CD14-positive monocyte (primary cell): ENCODE results near the gene CAMK1D. TPM values are rescaled to one million over a fixed set of nuclear protein-coding genes. Genes with fewer than 3 reads are reported as not detected.

ENCODE experiments used
- DNase-seq, 3 donors: peaks; one replicate each; pipeline ENCODE4 v3.0.0-alpha.2; 2011 to 2022
- H2AFZ ChIP-seq: 2 replicates; pipeline ENCODE4 v1.6.0; 2012; ENCODE audit warnings: mild to moderate bottlenecking, low read depth, low read length, inconsistent platforms; ENCODE audit not compliant: insufficient read depth, poor library complexity, severe bottlenecking
- H3K27ac ChIP-seq, 2 donors: 1 replicate in 1 of 2; 2 replicates in 1 of 2; pipeline ENCODE4 v1.5.1; 2012 to 2013; ENCODE audit warnings: low read length in 2 of 2, control low read depth in 1 of 2, inconsistent platforms in 1 of 2, low read depth in 1 of 2, mild to moderate bottlenecking in 1 of 2
- H3K27me3 ChIP-seq, 2 donors: one replicate each; pipeline versions ENCODE4 v1.6.0 to v1.6.1; 2011 to 2013; ENCODE audit warnings: low read length in 2 of 2; ENCODE audit not compliant: control insufficient read depth in 2 of 2, insufficient read depth in 2 of 2
- H3K36me3 ChIP-seq, 2 donors: replicated peaks in 1 of 2; 1 replicate in 1 of 2; 2 replicates in 1 of 2; pipeline versions ENCODE4 v1.5.1 to v1.6.1; 2012 to 2013; ENCODE audit warnings: low read length in 2 of 2, control low read depth in 1 of 2, inconsistent platforms in 1 of 2, mild to moderate bottlenecking in 1 of 2; ENCODE audit not compliant: insufficient read depth in 2 of 2, control insufficient read depth in 1 of 2
- H3K4me1 ChIP-seq, 2 donors: 1 replicate in 1 of 2; 2 replicates in 1 of 2; pipeline versions ENCODE4 v1.5.1 to v1.6.1; 2012 to 2013; ENCODE audit warnings: low read length in 2 of 2, control low read depth in 1 of 2, inconsistent platforms in 1 of 2, mild to moderate bottlenecking in 1 of 2, moderate library complexity in 1 of 2; ENCODE audit not compliant: insufficient read depth in 2 of 2, control insufficient read depth in 1 of 2
- H3K4me2 ChIP-seq: replicated peaks from 2 replicates; pipeline ENCODE3; 2012; ENCODE audit warnings: low read length, moderate library complexity, mild to moderate bottlenecking; ENCODE audit not compliant: poor library complexity, severe bottlenecking; ENCODE audit errors: extremely low read depth
- H3K4me3 ChIP-seq, 3 experiments: fragments of 200-600 bp in 1 of 3; sonication (generic) in 1 of 3; replicated peaks in 1 of 3; 1 replicate in 2 of 3; 2 replicates in 1 of 3; pipeline ENCODE4 v1.5.1; 2011 to 2013; ENCODE audit warnings: low read length in 3 of 3, mild to moderate bottlenecking in 3 of 3, control low read depth in 2 of 3, low read depth in 2 of 3, inconsistent platforms in 1 of 3, moderate library complexity in 1 of 3
- H3K79me2 ChIP-seq: 2 replicates; pipeline ENCODE4 v1.6.0; 2012; ENCODE audit warnings: mild to moderate bottlenecking, control low read depth, inconsistent platforms, low read length, moderate library complexity; ENCODE audit not compliant: insufficient read depth
- H3K9ac ChIP-seq: 2 replicates; pipeline ENCODE4 v1.6.0; 2017; ENCODE audit warnings: low read length, mild to moderate bottlenecking; ENCODE audit not compliant: insufficient read depth, poor library complexity, severe bottlenecking
- H3K9me3 ChIP-seq, 2 donors: replicated peaks in 1 of 2; 1 replicate in 1 of 2; 2 replicates in 1 of 2; pipeline versions ENCODE4 v1.5.1 to v1.6.1; 2012 to 2013; ENCODE audit warnings: low read length in 2 of 2, control low read depth in 1 of 2; ENCODE audit not compliant: control insufficient read depth in 1 of 2, insufficient read depth in 1 of 2
- H4K20me1 ChIP-seq: 2 replicates; pipeline ENCODE4 v1.6.0; 2012; ENCODE audit warnings: mild to moderate bottlenecking, low read length, control low read depth, moderate library complexity; ENCODE audit not compliant: insufficient read depth
- H3K27ac Mint-ChIP-seq, 7 donors: one replicate each; pipeline ENCODE4 v1.8.0; 2020; ENCODE audit warnings: mild to moderate bottlenecking in 7 of 7, mixed read lengths in 7 of 7, moderate library complexity in 6 of 7, inconsistent platforms in 2 of 7
- H3K27me3 Mint-ChIP-seq, 3 donors: one replicate each; pipeline ENCODE4 v1.8.0; 2021 to 2022; ENCODE audit warnings: low read depth in 3 of 3, mild to moderate bottlenecking in 3 of 3, mixed read lengths in 3 of 3, moderate library complexity in 3 of 3, inconsistent platforms in 1 of 3
- H3K36me3 Mint-ChIP-seq, 2 donors: one replicate each; pipeline ENCODE4 v1.8.0; 2020; ENCODE audit warnings: mixed read lengths in 2 of 2, inconsistent platforms in 1 of 2, mild to moderate bottlenecking in 1 of 2
- H3K4me1 Mint-ChIP-seq: one replicate; pipeline ENCODE4 v1.8.0; 2020; ENCODE audit warnings: mild to moderate bottlenecking, mixed read lengths
- H3K4me3 Mint-ChIP-seq, 2 donors: one replicate each; pipeline ENCODE4 v1.8.0; 2020; ENCODE audit warnings: mild to moderate bottlenecking in 2 of 2, mixed read lengths in 2 of 2, moderate library complexity in 1 of 2
- H3K9me3 Mint-ChIP-seq, 7 donors: one replicate each; pipeline ENCODE4 v1.8.0; 2020 to 2022; ENCODE audit warnings: mixed read lengths in 7 of 7, mild to moderate bottlenecking in 6 of 7, moderate library complexity in 6 of 7, inconsistent platforms in 2 of 7
- CTCF ChIP-seq: fragments of 200-600 bp; IDR thresholded peaks from one replicate; pipeline ENCODE4 v1.8.0; 2022; ENCODE audit warnings: antibody characterized with exemption, mild to moderate bottlenecking
- WGBS: methylation state at CpG from one replicate; pipeline ENCODE4 v1.1.5; 2013; ENCODE audit warnings: missing lambda C conversion rate; ENCODE audit not compliant: insufficient coverage; 5-methylcytosine and 5-hydroxymethylcytosine counted together
- intact Hi-C, 2 donors: fragments of 100-400 bp; cut with micrococcal nuclease; formaldehyde crosslinking; loops; one replicate each; pipeline versions ENCODE4 v1.15.0 to v1.15.1; 2023
- polyA plus RNA-seq, 3 donors: library from polyadenylated mRNA; depleted of rRNA in 1 of 3; unstranded in 2 of 3; stranded (reverse) in 1 of 3; fragments of 300-500 nt in 2 of 3; fragments of >200 nt in 1 of 3; fragmentation: Illumina TruSeq in 2 of 3; gene quantifications; 1 replicate in 2 of 3; 2 replicates in 1 of 3; pipeline ENCODE4 v1.2.3, GENCODE V29; 2012 to 2021

The CAMK1D gene
- polyA plus RNA-seq, 3 donors, result 6.7 to 11.8 (median 7.1) TPM

- intact Hi-C loops, result no loop called here
- Histone ChIP-seq H3K4me2 (peak overlapping the region; percentile 37), H2AFZ (no peak overlapping the region), H4K20me1 (peaks cover 74% of the 10 kb centered on the region), H3K4me1 (peaks cover 13 to 16% of the 10 kb centered on the region in 2 donors), H3K27ac (peak overlapping the region in 1 of 2 donors; percentile 45), H3K79me2 (no peaks in the 10 kb centered on the region), H3K9ac (no peak overlapping the region), H3K27me3 (peaks cover 6 to 15% of the 10 kb centered on the region in 2 donors), H3K4me3 (peak overlapping the region in 2 of 3 experiments; percentile 20 to 36), H3K36me3 (no peaks in the 10 kb centered on the region), H3K9me3 (no peaks in the 10 kb centered on the region)
- peaks cover 0 to 2% (median 0%) of the 10 kb centered on the region in 7 donors for H3K9me3 Mint-ChIP-seq
- TF ChIP-seq CTCF, result no peak
- WGBS, result 49% methylated on average over 14 of the region's 18 CpGs
- peak; percentile 79 to 93 (median 86) for DNase-seq
- H3K4me3 Mint-ChIP-seq, result peak overlapping the region; percentile 20 to 59
- H3K36me3 Mint-ChIP-seq, result no peaks in the 10 kb centered on the region
- H3K27ac Mint-ChIP-seq, result peak overlapping the region; percentile 46 to 88 (median 85)
- peaks cover 12% of the 10 kb centered on the region for H3K4me1 Mint-ChIP-seq
- peaks cover 24 to 46% (median 29%) of the 10 kb centered on the region in 3 donors for H3K27me3 Mint-ChIP-seq
Measured at GRCh38 chr10:12448729-12449391, 99.5 kb downstream of the CAMK1D start.

GRCh38 chr10:12455318-12455717 is 106.0 kb downstream of the CAMK1D start:
- Mint-ChIP-seq H3K27me3 (peaks cover 16 to 28% (median 27%) of the 10 kb centered on the region in 3 donors), H3K4me1 (peaks cover 12% of the 10 kb centered on the region), H3K4me3 (no peak overlapping the region), H3K9me3 (no peaks in the 10 kb centered on the region), H3K27ac (no peak overlapping the region), H3K36me3 (no peaks in the 10 kb centered on the region)
- H3K4me1 ChIP-seq, result peaks cover 0 to 4% of the 10 kb centered on the region in 2 donors
- H4K20me1 ChIP-seq, result peaks cover 87% of the 10 kb centered on the region
- H3K4me2 ChIP-seq, result no peak overlapping the region
- H3K27ac ChIP-seq, result no peak overlapping the region
- H3K9ac ChIP-seq, result no peak overlapping the region
- 100% methylated on average over 3 of the region's 5 CpGs for WGBS
- H2AFZ ChIP-seq, result no peak overlapping the region
- DNase-seq, result no peak
- H3K79me2 ChIP-seq, result no peaks in the 10 kb centered on the region
- no peak overlapping the region for H3K4me3 ChIP-seq
- no peaks in the 10 kb centered on the region for H3K36me3 ChIP-seq
- H3K9me3 ChIP-seq, result no peaks in the 10 kb centered on the region
- no peak for TF ChIP-seq CTCF
- intact Hi-C loops, result no loop called here
- peaks cover 3 to 11% of the 10 kb centered on the region in 2 donors for H3K27me3 ChIP-seq
